Smooth muscle cell (in vitro differentiated cells): Measurements from ENCODE around the gene KRTCAP2. TPM values are rescaled to one million over a fixed set of nuclear protein-coding genes. Genes with fewer than 3 reads are reported as not detected.

Source experiments
- DNase-seq: peaks from one replicate; lab custom pipeline; 2025; ENCODE audit not compliant: unreplicated experiment; lab: John Stamatoyannopoulos, UW
- H2AFZ ChIP-seq: fragments of 200-600 bp; sonication (generic); 2 replicates; pipeline ENCODE4 v1.6.0; 2016; ENCODE audit warnings: antibody characterized with exemption, low read depth, mild to moderate bottlenecking
- H3F3A ChIP-seq: fragments of 200-600 bp; sonication (generic); 2 replicates; pipeline ENCODE4 v1.6.0; 2017; ENCODE audit warnings: antibody characterized with exemption, low read depth
- H3K27ac ChIP-seq: fragments of 200-600 bp; sonication (generic); 2 replicates; pipeline ENCODE4 v1.5.1; 2016; ENCODE audit warnings: low read depth, mild to moderate bottlenecking
- H3K27me3 ChIP-seq: fragments of 200-600 bp; sonication (generic); 2 replicates; pipeline ENCODE4 v1.6.1; 2016; ENCODE audit warnings: low read depth, mild to moderate bottlenecking
- H3K36me3 ChIP-seq: fragments of 200-600 bp; sonication (generic); 2 replicates; pipeline ENCODE4 v1.5.1; 2016; ENCODE audit warnings: low read depth
- H3K4me1 ChIP-seq: fragments of 200-600 bp; sonication (generic); 2 replicates; pipeline ENCODE4 v1.5.1; 2016; ENCODE audit warnings: low read depth
- H3K4me2 ChIP-seq: fragments of 200-600 bp; sonication (generic); 2 replicates; pipeline ENCODE4 v1.6.0; 2016; ENCODE audit warnings: mild to moderate bottlenecking
- H3K4me3 ChIP-seq: fragments of 200-600 bp; sonication (generic); 2 replicates; pipeline ENCODE4 v1.5.1; 2016; ENCODE audit warnings: mild to moderate bottlenecking
- H3K79me2 ChIP-seq: fragments of 200-600 bp; sonication (generic); 2 replicates; pipeline ENCODE4 v1.6.0; 2016; ENCODE audit warnings: low read depth, mild to moderate bottlenecking
- H3K9ac ChIP-seq: fragments of 200-600 bp; sonication (generic); 2 replicates; pipeline ENCODE4 v1.6.0; 2016; ENCODE audit warnings: low read depth
- H3K9me3 ChIP-seq: fragments of 200-600 bp; sonication (generic); replicated peaks from 2 replicates; pipeline ENCODE4 v1.5.1; 2016; ENCODE audit warnings: low read depth
- H4K20me1 ChIP-seq: fragments of 200-600 bp; sonication (generic); 2 replicates; pipeline ENCODE4 v1.6.0; 2016; ENCODE audit warnings: low read depth
- WGBS: methylation state at CpG from one replicate; pipeline ENCODE4 v1.1.7; 2016; ENCODE audit warnings: low lambda C conversion rate; 5-methylcytosine and 5-hydroxymethylcytosine counted together
- polyA plus RNA-seq: library from polyadenylated mRNA; unstranded; fragments of >200 nt; fragmentation: Nextera tagmentation; extraction: Ambion mirVana; gene quantifications from 2 replicates; pipeline ENCODE4 v1.2.1, GENCODE V29; 2016
- total RNA-seq: library from RNA; depleted of rRNA; stranded (reverse); fragments of >200 nt; gene quantifications from 2 replicates; pipeline ENCODE4 v1.2.3, GENCODE V29; 2014
- TF ChIP-seq, protein P1 (sequence below): fragments of 200-600 bp; sonication (generic); IDR thresholded peaks from 2 replicates; pipeline ENCODE4 v1.5.1; 2017; ENCODE audit warnings: borderline replicate concordance, mild to moderate bottlenecking, antibody characterized with exemption; ENCODE audit not compliant: insufficient read depth, poor library complexity, severe bottlenecking

The KRTCAP2 gene
- total and polyA plus RNA-seq, 2 experiments from 2014 or later, result 283 to 607 TPM

DNA sequence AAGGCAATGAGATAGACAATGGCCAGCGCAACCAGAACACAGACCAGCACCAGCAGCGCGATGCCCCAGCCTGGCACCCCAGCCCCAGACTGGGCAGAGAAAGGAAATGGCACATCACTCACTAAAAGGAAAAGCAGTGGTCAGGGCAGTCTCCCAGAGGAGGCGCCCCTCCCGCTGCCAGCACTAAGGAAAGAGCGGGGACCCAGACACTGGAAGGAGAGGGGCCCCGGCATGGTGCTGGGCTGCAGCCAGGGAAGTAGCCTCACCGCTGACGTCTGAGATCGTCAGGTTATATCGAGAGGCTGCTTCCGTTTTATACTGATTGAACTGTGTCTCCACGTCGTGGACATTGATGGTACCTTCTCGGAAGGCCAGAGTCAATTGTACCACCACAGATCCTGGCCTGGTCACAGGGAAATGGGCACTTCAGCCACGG, 14.4 kb upstream of the KRTCAP2 start:
- H3K4me2 ChIP-seq, result no peak overlapping the region
- H3K27me3 ChIP-seq, result no peaks in the 10 kb centered on the region
- WGBS, result 88% methylated on average over 16 of the region's 16 CpGs
- DNase-seq, result no peak
- H4K20me1 ChIP-seq, result no peaks in the 10 kb centered on the region
- no peaks in the 10 kb centered on the region for H3K36me3 ChIP-seq
- TF ChIP-seq, protein P1, sequence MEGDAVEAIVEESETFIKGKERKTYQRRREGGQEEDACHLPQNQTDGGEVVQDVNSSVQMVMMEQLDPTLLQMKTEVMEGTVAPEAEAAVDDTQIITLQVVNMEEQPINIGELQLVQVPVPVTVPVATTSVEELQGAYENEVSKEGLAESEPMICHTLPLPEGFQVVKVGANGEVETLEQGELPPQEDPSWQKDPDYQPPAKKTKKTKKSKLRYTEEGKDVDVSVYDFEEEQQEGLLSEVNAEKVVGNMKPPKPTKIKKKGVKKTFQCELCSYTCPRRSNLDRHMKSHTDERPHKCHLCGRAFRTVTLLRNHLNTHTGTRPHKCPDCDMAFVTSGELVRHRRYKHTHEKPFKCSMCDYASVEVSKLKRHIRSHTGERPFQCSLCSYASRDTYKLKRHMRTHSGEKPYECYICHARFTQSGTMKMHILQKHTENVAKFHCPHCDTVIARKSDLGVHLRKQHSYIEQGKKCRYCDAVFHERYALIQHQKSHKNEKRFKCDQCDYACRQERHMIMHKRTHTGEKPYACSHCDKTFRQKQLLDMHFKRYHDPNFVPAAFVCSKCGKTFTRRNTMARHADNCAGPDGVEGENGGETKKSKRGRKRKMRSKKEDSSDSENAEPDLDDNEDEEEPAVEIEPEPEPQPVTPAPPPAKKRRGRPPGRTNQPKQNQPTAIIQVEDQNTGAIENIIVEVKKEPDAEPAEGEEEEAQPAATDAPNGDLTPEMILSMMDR, result no peak
- H3K79me2 ChIP-seq, result no peaks in the 10 kb centered on the region
- H3K9me3 ChIP-seq, result no peaks in the 10 kb centered on the region
- no peaks in the 10 kb centered on the region for H3K4me1 ChIP-seq
- H3K4me3 ChIP-seq, result no peak overlapping the region
- H3F3A ChIP-seq, result no peaks in the 10 kb centered on the region
- H2AFZ ChIP-seq, result no peak overlapping the region
- H3K9ac ChIP-seq, result no peak overlapping the region
- no peak overlapping the region for H3K27ac ChIP-seq

DNA sequence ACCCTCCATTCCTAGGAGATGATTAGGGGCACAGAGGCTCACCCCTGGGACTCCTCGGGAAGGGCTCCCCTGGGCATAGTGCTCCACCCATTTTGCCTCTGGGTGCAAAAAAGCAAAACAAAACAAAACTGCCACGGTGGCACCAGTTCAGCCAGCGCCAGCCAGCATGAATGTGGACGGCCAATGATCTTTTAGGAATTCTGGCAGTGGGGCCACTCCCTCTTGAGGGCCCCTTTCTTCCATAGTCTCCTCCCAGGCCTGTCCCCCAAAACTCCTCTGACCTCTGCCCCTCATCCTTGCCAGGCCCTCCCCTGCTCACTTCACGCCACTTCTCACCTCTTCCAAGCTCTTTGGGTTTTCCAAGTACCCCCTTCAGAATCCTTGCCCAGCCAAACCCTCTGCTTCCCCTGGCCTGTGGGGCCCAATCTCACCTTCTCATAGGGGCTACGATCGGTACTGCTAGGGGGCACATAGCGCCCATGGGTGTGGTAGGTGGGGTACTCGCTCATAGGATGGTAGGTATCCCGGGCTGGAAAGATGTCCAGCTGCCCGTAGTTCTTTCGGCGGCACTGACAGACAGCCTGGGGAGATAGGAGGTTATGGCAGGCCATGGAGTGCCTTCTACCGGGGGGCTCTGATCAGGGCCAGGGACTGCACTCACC, 13.8 kb upstream of the KRTCAP2 start:
- WGBS, result 91% methylated on average over 14 of the region's 14 CpGs
- no peak overlapping the region for H3K27ac ChIP-seq

DNA sequence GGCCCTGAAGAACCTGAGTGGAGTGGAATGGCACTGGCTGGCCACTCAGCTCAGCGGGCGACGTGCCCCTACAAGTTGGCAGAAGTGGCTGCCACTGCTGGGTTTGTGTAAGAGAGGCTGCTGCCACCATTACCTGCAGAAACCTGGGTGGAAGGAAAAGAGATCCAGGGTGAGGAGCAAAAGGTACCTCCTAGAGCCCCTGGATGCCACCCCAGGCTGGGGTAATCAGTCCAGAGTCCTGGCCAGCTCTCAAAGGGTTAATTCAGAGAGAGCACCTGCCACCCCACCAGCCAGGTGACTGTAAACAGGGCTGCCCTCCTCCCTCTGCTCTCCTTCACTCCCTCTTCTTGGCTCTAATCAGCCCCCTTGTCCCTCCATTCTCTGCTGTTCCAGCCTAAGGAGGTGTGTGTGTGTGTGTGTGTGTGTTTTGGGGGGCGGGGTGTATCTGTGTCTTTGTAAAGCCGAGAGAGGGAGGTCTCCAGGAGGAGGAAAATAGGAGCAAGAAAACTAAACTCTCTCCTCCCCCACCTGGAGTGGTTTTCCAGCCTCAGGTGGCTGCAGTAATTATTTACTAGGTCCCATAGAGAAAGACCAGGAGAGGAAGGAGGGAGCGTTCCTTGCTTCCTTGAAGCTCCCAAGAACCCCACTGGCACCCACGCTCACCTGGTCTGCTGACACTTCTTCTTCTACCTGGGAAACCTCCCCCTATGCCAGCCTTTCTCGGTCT, 13.1 kb upstream of the KRTCAP2 start:
- Histone ChIP-seq H4K20me1 (no peaks in the 10 kb centered on the region), H3K79me2 (no peaks in the 10 kb centered on the region), H3K4me3 (no peak overlapping the region), H2AFZ (no peak overlapping the region), H3K27me3 (no peaks in the 10 kb centered on the region), H3K4me1 (no peaks in the 10 kb centered on the region), H3K9ac (no peak overlapping the region), H3K36me3 (no peaks in the 10 kb centered on the region), H3F3A (no peaks in the 10 kb centered on the region), H3K4me2 (no peak overlapping the region), H3K9me3 (no peaks in the 10 kb centered on the region), H3K27ac (no peak overlapping the region)
- DNase-seq, result no peak
- WGBS, result 85% methylated on average over 7 of the region's 8 CpGs
- TF ChIP-seq, protein P1, result no peak

More for the DNA sequence above, 13.8 kb upstream of the KRTCAP2 start:
- Histone ChIP-seq H3K4me3 (no peak overlapping the region), H3K79me2 (no peaks in the 10 kb centered on the region), H3K27me3 (no peaks in the 10 kb centered on the region), H4K20me1 (no peaks in the 10 kb centered on the region), H3F3A (no peaks in the 10 kb centered on the region), H3K4me1 (no peaks in the 10 kb centered on the region), H3K4me2 (no peak overlapping the region), H3K9ac (no peak overlapping the region), H3K9me3 (no peaks in the 10 kb centered on the region), H2AFZ (no peak overlapping the region), H3K36me3 (no peaks in the 10 kb centered on the region)
- TF ChIP-seq, protein P1, result no peak
- DNase-seq, result no peak
